Measurements from ENCODE around the gene HLF.

The HLF gene

GRCh38 chr17:55308613-55309391 lies 44.0 kb downstream of the HLF start:
- DNase-seq (ENCODE audit: low read depth), result no peak
- TF ChIP-seq, protein P1, sequence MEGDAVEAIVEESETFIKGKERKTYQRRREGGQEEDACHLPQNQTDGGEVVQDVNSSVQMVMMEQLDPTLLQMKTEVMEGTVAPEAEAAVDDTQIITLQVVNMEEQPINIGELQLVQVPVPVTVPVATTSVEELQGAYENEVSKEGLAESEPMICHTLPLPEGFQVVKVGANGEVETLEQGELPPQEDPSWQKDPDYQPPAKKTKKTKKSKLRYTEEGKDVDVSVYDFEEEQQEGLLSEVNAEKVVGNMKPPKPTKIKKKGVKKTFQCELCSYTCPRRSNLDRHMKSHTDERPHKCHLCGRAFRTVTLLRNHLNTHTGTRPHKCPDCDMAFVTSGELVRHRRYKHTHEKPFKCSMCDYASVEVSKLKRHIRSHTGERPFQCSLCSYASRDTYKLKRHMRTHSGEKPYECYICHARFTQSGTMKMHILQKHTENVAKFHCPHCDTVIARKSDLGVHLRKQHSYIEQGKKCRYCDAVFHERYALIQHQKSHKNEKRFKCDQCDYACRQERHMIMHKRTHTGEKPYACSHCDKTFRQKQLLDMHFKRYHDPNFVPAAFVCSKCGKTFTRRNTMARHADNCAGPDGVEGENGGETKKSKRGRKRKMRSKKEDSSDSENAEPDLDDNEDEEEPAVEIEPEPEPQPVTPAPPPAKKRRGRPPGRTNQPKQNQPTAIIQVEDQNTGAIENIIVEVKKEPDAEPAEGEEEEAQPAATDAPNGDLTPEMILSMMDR (IDR thresholded peaks at IDR 0.05; ENCODE audit: control insufficient read depth, extremely low read depth, insufficient read depth), result no peak
- no peak overlapping the region for H3K4me3 ChIP-seq (ENCODE audit: low read depth, low read length)

DNA sequence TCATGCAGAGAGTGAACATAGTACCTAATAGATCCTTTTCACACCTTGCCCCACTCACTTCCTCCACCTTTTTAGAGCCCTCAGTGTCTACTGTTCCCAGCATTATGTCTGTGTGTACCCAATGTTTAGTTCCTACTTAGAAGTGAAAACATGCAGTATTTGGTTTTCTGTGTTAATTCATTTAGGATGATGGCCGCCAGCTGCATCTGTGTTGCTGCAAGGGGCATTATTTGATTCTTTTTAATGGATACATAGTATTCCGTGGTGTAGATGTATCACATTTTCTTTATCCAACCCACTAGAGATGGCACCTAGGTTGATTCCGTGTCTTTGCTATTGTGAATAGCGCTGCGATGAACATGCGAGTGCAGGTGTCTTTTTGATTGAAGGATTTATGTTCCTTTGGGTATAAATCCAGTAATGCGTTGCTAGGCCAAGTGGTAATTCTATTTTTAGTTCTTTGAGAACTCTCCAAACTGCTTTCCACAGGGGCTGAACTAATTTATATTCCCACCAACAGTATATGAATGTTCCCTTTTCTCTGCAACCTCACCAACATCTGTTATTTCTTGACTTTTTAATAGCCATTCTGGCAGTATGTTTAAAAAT lies 47.1 kb downstream of the HLF start:
- TF ChIP-seq, protein P1 (IDR thresholded peaks at IDR 0.05; ENCODE audit: control insufficient read depth, extremely low read depth, insufficient read depth), result no peak

GRCh38 chr17:55312852-55313251 lies 48.1 kb downstream of the HLF start:
- TF ChIP-seq, protein P1 (IDR thresholded peaks at IDR 0.05; ENCODE audit: control insufficient read depth, extremely low read depth, insufficient read depth), result no peak
- no peak for DNase-seq (ENCODE audit: low read depth)
- H3K4me3 ChIP-seq (ENCODE audit: low read depth, low read length), result no peak overlapping the region

More for the DNA sequence above, 47.1 kb downstream of the HLF start:
- DNase-seq (ENCODE audit: low read depth), result no peak
- no peak overlapping the region for H3K4me3 ChIP-seq (ENCODE audit: low read depth, low read length)

GRCh38 chr17:55314061-55314783 lies 49.5 kb downstream of the HLF start:
- DNase-seq (ENCODE audit: low read depth), result no peak
- H3K4me3 ChIP-seq (ENCODE audit: low read depth, low read length), result no peak overlapping the region
- TF ChIP-seq, protein P1 (IDR thresholded peaks at IDR 0.05; ENCODE audit: control insufficient read depth, extremely low read depth, insufficient read depth), result no peak

DNA sequence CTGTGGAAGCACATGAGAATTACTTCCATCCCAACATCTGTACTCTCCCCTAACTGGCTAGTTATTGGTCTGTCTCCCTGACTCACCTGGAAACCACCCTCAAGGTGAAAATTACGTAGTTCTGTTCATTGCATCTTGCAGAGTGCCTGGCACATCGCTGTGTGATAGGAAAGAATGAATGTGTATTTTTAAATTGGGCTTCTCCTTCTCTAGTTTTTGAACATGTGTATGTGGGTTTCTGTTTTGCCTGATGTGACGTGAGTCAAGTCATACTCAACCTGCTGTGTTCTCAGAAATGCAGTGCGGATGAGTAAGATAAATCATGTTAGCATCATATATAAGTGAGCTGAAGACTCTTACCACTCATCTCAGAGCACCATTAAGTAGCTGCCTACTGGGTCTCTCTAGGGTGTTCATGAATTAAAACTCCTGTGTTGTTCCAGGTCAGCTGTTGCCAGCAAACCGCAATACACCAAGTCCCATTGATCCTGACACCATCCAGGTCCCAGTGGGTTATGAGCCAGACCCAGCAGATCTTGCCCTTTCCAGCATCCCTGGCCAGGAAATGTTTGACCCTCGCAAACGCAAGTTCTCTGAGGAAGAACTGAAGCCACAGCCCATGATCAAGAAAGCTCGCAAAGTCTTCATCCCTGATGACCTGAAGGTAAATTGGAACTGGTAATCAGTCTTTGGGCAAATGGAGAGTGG lies 50.2 kb downstream of the HLF start:
- no peak for DNase-seq (ENCODE audit: low read depth)
- TF ChIP-seq, protein P1 (IDR thresholded peaks at IDR 0.05; ENCODE audit: control insufficient read depth, extremely low read depth, insufficient read depth), result no peak
- no peak overlapping the region for H3K4me3 ChIP-seq (ENCODE audit: low read depth, low read length)

DNA sequence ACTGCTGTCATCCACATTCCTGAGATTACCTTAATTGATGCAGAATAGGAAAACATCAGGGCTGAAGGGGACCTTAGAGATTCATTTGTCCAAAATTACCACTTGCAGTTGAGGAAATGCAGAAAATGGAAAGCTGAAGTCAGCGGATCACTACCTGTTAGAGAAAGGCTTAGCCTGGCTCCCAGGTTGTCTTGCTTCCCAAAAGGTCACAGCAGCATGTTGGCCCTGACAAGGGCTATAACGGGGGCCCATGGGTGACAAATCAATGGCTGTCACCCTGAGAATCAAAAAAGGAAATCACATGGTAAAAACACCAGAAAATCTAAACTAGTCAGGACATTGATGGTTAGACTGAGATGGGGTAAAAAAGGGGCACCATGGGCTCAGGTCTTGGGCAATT lies 51.7 kb downstream of the HLF start:
- no peak for DNase-seq (ENCODE audit: low read depth)
- no peak overlapping the region for H3K4me3 ChIP-seq (ENCODE audit: low read depth, low read length)
- TF ChIP-seq, protein P1 (IDR thresholded peaks at IDR 0.05; ENCODE audit: control insufficient read depth, extremely low read depth, insufficient read depth), result no peak
